Fibroblast of skin of right biceps (primary cell): ENCODE measurements around the gene TCF12.

ENCODE experiments used
- DNase-seq: peaks from one replicate; pipeline ENCODE4 v3.0.0-alpha.2; 2013

TCF12 gene

GRCh38 chr15:57227166-57227565, 308.7 kb downstream of the TCF12 start:
- peak; percentile 18 for DNase-seq

GRCh38 chr15:57227899-57228298, 309.5 kb downstream of the TCF12 start:
- peak; percentile 86 for DNase-seq

GRCh38 chr15:57228395-57228794, 310.0 kb downstream of the TCF12 start:
- no peak for DNase-seq

DNA sequence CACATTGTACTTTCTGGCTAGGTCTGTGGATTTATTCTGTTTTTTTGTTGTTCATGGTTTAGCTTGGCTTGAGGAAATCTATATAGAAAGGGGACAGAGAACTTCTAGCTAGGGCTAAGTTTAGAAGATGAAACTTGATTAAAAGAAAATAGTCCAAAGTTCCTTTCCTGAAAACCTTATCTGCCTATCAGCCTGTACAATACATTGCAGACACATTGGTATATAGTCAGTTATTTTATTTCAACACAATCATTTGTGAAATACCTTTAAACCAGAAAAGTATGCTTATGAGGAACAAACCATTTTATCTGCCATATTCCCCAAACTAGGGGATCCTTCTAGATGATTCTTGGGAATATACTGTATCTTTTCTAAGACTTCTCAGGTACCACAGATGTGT, 310.6 kb downstream of the TCF12 start:
- DNase-seq: no peak

DNA sequence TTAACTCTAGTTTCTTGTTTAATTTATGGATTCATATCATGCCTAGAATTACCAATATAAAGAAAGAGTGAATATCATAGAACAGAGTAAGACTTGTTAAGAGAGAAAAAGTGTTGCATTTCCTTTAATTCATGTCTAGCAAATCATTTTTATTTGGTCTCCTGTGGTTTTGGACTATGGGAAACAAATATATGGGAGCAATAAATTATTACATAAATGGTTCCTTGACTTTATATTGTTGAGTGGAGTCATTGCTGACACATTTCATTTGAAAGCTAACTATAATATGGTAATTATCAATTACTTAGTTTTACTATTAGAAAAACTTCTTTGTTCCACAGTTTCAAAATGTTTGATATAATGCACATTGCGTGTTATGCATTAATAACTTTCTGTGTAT, 313.1 kb downstream of the TCF12 start:
- DNase-seq: no peak

DNA sequence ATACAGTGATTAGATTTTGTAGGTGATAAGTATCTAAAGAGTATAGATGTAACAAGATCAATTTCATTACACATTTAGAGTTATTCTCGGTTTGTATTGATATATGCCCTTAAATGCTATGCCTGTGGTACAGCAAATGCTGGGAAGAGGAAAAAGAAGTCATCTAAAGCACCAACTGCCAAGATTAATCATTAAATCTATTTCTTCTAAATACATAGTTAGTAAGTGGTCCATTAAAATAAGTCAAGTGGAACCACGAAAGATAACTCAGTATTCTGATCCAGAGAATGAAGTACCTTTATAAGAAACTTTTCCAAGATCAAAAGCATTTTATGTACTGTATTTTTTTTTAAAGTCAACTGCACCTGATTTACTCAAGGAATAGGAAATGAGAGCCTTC, 315.7 kb downstream of the TCF12 start:
- DNase-seq: no peak

DNA sequence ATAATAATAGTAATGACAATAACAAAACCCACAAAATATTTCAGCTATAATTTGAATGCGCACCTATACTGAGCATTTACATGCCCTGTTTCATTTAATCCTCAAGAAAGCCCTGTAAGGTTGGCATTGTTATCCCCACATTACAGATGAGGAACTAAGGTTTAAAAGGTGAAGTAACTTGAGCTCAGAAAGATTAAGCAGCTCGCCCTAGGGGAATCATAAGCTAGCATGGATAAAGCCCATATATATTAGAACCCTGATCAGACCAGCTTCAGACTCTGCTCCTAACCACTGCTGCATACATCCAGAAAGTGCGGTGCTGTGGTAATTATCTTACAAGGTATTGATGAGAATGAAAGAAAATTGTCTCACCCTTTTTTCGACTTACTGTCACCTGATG, 316.7 kb downstream of the TCF12 start:
- DNase-seq: no peak

DNA sequence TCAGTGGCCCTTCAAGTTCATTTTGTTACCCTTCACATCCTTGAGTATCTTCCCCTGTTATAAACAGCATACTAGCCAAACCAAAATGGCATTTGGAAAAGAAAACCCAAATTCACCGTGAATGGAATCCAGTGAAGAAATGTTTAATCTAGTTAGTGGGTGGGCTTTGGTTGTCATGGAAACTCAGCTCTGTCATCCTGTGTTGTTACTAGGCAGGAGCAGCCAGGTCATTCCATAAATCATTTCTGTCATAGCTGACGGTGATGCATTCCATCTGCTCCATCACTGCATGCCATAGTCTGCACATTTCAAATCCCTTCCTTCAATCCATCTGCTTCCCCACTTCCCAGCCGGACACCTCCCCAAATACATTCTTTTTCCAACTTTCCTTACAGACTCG, 317.4 kb downstream of the TCF12 start:
- peak; percentile 96 for DNase-seq

- no peak for DNase-seq
Measured at GRCh38 chr15:57236561-57237300, 318.3 kb downstream of the TCF12 start.

GRCh38 chr15:57237301-57237642, 318.8 kb downstream of the TCF12 start:
- no peak for DNase-seq

DNA sequence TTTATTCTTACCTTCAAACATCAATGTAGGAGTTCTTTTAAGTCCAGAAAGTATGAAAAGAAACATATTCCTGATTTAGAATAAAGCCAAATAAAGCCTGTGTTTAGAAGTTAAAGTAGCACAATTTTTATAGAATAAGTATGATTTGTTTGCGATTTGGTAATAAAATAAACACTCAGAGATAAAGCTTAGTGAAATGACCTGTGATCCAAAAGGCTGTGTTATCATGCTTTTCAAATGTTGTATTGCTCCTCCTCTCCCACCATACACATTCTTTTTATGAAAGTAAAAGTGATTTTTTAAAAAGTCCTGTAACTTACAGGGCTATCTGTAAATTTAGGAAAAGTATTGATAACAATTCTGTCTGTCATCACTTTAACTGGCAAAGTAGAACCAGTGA, 319.2 kb downstream of the TCF12 start:
- no peak for DNase-seq

DNA sequence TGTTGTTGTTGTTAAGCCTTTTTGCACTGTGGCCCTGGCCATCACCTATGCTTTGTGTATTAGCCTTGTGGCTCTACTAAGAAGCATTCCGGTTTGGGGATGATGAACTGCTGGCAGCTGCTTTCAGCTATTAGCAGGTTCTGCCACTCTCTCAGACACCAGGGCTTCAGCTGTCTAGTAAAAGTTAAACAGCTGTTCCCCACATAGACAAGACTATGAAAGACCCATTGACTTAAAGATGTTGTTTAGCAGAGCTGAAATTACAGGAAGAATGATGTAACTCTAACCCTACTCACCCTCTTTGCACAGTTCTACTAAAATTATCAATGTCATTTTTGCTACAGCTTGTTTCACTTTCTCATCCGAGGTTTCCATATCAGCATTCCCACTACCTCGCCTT, 326.7 kb downstream of the TCF12 start:
- DNase-seq: no peak

DNA sequence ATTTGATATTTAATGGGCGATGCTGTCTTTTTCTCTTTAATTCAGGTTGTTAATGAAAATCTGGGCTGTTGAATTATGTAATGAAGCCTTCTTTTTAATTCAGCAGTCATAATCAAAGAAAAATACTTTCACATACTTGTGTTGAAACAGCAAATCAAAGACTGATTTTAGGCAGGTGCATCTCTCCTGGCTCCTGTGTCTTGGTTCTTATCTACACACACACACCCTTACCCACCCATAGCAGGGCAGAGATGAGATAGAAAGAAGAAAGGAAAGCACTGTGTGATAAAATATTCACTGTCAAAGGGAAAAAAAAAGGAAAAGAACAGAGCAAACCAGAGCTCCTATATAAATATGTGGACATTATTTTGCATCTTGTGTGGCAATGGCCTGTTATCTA, 327.3 kb downstream of the TCF12 start:
- DNase-seq: no peak

DNA sequence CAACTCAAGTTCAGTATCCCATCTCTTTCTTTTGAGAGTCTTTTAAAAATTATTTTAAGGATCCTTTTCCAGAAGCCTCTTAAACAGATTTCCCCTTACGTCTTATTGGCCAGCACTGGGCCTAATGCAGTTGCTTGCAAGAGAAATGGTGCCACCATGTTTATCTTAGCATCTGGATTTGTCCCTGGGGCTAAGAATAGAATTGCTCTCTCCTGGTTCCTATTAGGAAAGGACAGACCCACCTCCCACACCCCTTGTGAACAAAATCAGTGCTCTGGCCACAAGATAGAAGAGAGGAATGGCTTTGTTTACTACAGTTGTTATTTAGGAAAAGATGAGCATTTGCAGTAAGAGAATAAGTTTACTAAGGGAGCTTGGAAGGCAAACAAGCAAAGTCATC, 329.6 kb downstream of the TCF12 start:
- no peak for DNase-seq

- DNase-seq: no peak
Measured at GRCh38 chr15:57251308-57251707, 332.9 kb downstream of the TCF12 start.

GRCh38 chr15:57251941-57252340, 333.5 kb downstream of the TCF12 start:
- DNase-seq: peak; percentile 56

DNA sequence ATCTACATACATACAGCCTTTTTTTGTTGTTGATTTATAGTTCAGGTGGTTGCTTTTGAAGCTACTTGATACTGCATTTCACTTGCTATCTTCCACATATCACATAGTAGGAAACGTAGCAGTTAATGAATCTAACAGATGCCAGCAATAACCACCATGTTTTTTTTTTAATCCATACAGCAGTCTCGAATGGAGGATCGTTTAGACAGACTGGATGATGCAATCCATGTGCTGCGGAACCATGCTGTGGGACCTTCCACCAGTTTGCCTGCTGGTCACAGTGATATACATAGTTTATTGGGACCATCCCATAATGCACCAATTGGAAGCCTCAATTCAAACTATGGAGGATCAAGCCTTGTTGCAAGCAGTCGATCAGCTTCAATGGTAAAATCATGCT, 334.6 kb downstream of the TCF12 start:
- DNase-seq: no peak

DNA sequence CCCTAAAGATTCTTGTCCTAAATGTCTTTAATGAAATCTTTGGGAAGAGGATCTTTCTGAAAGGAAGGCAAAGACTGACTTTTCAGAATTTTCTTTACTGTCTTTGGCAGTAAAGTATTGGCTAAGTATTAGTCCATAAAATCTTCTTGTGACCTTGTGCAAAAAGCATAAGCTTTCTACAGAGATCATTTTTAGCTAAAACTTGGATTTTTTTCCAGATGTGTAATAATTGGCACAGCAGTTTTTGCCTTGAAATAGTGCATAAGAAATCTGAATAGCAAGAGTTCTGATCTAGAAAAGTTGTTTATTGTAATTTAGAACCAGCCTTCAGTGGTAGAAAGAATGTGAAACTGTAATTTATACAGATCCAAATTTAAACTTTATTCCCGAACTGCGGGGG, 335.1 kb downstream of the TCF12 start:
- no peak for DNase-seq

- no peak for DNase-seq
Measured at GRCh38 chr15:57255751-57256341, 337.4 kb downstream of the TCF12 start.

- DNase-seq: no peak
Measured at GRCh38 chr15:57256939-57257338, 338.5 kb downstream of the TCF12 start.

DNA sequence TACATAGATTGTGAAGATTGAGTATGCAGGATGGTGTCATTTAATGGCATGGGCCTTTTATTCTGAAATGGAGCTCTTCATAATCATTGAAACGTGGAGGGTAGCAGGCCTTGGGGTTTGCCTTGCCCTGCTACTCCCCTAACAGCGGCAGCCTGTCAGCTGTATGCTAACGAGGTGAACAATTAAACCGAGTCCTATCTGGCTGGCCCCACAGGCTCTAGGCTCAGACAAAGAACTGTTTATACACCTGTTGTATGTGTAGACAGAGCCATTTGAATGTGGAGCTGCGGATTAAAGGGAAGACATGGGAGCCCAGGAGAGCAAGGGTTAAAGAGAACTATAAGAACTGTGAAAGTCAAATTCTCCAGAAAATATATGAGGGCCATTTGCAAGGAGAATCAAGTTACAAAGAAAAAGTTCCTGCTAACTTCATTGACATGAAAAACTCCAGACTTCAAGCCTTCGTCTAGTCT, 341.2 kb downstream of the TCF12 start:
- no peak for DNase-seq

DNA sequence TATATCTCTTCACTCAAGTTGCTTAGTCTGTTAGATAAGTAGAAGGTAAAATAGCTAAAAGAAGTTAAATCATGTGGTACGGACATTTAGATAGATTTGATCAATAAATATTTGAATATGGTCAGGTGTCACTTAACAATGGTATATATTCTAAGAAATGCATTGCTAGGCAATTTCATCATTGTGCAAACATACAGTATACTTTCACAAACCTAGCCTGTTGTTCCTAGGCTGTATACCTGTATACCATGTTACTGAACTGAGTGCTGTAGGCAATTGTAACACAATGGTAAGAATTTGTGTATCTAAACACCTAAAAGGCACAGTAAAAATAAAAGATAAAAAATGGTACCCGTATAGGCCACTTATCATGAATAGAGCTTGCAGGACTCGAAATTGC, 345.1 kb downstream of the TCF12 start:
- no peak for DNase-seq

DNA sequence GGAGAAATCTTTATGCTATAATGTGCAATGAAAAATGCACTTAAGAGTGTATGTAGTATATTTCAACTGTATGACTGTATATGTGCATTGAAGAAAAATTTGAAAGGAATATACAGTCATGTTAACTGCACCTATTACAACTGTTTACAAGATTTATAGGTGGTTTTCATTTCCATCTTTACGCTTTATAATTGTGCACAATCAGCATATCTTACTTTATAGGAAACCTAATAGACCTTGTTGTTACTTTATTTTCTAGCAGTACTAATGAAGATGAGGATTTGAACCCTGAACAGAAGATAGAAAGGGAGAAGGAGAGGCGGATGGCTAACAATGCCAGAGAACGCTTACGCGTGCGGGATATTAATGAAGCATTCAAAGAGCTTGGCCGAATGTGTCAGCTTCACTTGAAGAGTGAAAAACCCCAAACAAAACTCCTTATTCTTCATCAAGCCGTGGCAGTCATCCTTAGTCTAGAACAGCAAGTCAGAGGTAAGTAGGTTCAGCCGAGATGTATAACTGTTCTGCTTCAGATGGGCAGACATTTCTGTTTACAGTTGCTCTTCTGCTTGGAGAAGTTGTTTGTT, 354.4 kb downstream of the TCF12 start:
- DNase-seq: no peak

DNA sequence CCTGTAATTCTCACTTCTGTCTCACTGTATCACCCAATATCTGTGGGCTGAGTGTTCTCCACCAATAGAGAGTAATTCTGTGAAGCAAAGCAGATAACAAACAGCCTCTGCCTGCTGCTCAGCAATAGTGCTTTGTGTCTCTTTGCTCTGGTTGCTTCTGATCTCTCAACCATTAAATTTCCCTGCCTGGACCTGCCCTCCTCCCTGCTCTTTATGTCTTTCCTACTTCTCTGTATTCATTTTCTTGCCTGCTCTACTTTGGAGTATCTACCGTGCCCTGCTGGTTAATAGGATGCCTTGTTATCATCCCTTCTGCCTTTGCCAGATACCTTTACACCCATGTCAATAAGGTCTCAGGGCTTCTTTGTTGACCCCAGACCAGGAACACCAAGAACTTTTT, 355.0 kb downstream of the TCF12 start:
- DNase-seq: no peak

DNA sequence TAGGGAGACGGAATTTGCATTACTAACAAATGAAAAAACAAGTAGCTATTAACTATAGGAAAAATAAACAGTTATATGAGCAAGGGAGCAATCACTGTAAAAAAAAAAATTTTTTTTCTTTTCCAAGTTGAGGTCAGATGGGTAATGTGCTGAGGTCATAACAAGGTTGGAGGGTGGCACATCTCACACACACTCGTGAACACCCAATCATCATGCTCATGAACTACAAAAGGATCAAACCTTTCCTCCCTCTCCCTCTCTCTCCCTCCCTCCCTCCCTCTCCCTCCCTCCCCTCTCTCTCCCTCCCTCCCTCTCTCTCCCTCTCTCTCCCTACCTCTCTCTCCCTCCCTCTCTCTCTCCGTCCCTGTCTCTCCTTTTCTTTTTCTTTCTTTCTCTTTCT, 360.0 kb downstream of the TCF12 start:
- DNase-seq: no peak
